Activated naive CD4-positive, alpha-beta T cell treated with anti-CD3 and anti-CD28 coated beads, Interleukin-2, amount 50 U/mL, for 16 hours (primary cell): ENCODE results near the gene NRG3.

Experiments
- DNase-seq: peaks from one replicate; pipeline ENCODE4 v3.0.0-alpha.2; 2020

NRG3 gene

DNA sequence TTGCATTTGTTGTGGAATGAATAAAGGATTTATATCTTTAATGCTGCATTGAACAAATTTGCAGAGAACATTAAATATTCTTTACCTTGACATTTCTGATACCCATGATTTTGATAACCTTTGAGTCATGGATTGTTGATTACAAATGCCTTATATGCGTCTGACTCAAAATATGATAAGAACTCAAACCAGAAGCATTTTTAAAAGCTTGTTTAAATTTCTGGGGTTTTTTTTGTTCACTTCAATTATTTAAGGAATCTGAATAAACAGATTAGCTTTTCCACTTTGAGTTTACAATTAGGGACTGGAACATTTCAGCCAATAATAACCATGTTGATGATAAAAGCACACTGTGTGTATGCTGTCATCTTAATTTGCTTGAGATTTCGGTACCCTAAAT, 253.5 kb downstream of the NRG3 start:
- DNase-seq = no peak

DNA sequence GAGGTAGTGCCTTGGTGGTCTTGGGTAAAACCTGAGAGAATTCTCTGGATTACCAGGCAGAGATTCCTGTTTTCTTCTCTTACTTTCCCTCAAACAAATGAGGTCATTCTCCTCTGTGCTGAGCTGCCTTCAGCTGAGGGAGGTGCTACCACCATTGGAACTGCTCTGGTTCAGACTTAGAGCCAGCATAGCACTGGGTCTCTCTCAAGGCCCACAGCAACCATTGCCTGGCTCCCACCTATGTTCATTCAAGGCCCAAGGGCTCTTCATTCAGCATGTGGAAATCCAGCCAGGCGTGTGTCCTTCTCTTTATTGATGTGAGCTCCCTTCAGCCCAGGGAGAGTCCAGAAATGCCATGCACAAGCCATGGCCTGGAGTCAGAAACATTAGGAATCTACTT, 261.1 kb downstream of the NRG3 start:
- DNase-seq = no peak

DNA sequence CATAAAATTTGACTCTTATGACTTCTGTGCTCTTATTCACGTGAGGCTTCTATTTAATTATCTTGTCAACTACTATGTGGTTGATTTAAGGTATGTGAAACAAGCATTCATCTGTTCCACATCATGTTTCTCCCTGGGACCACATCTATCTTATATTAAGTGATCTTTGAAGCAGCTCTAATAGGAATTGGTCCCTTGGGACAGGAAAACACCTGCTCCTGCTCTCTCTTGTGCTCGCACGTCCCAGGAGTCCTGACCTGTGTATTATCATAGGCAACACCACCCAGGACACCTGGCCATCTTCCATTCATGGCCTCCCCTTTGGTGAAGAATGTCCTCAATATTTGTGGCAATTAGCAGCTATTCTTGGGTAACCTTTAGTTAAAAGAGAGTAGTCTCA, 269.2 kb downstream of the NRG3 start:
- no peak for DNase-seq

DNA sequence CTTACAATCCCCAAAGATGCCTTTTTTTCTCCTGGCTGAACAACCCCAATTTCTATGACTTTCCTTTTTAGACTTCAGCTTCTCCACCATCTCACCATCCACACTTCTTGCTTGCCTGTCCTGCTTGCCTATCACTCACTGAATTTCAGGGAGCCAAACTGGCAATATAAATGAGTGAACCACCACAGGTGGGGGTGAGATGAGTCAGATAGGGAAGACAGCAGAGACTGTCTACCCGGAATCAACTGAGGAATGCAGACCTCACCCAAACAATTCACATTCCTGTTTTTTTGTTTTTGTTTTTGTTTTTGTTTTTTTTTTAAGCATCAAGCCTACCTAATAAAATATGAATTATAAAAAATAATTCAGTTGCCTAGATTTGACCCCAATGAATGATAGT, 273.8 kb downstream of the NRG3 start:
- DNase-seq = no peak

DNA sequence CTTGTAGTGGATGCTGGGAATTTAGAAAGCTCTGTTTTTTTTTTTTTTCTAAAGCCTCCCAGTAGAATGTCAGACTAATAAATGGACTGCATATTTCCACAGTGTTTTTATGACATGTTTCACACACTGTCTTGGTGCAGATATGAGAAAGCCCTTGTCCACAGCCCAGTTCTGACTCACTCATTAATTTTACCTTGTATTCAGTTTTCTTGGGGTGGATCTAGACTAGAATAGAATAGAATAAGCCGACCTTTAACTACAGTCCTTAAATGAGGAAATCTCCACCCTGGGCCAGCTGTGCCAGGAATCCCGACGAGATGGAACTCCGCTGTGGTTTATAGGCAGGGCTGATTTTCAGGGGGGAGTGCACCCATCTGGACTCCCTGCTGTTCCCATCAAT, 274.7 kb downstream of the NRG3 start:
- no peak for DNase-seq

DNA sequence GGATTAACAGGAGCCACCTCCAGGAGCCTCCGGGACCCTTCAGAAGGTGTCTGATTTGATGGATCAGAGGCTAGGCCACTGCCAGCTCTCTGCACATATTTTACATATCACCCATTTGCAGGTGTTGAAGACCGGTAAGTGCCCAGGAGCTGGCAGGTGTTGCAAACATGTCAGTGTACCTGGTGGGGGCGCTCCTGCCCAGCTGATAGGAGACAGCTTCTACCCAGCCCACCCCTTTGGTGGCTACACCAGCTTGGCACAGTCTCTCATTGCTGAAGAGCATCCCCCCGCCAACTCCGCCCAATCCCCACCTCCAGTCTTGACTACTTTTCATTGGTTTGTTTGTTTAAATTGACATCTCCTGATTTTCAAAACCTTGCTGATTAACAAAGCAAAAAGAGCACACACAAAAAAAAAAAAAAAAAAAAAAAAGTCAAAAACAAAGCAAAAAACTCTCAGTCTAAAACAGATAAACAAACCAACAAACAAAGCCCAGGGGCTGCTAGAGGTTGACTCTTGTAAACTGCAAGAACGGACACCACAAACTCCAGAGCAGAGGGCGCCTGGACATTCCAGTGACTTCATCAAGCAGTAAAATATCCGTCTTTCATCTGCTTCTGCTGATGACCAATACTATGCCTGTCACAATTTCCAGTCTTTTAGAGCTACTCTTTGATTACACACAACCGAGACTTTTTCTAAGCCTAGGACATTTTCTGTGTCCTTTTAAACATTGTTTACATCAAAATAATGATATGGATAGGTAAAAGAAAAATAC, 275.3 kb downstream of the NRG3 start:
- no peak for DNase-seq

DNA sequence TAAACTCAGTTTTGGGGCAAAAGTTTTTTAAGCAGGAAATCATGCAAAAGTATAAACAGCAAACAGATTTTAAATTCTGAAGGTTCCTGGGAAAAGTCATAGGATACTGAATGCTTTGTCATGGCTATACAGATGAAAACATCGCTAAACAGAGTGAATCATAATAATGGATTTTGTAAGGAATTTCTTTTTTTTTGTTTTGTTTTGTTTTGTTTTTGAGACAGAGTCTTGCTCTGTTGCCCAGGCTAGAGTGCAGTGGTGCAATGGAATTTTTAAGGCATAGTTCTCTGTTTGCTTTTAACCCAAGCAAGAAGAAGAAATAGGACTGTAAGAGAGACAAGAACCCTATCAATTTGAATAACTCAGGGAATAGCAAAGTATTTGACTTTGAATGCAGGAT, 285.3 kb downstream of the NRG3 start:
- DNase-seq = no peak

DNA sequence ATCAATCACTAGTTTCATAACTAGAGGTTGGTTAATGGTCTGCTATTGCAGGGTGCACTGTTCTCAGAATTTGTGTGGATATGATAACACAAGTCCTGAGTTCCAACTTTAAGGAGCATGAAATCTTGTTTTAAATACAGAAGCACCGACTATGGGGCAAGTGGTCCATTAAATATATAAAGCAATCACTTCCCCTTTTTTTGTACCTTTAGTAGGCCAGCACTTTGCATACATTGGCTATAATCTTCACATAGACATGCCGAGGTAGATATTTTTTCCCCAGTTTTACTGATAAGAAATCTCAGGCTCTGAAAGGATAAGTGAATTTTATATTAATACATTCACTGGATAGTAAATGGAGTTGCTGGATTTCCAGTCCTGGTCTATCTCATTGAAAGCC, 286.3 kb downstream of the NRG3 start:
- DNase-seq = no peak

DNA sequence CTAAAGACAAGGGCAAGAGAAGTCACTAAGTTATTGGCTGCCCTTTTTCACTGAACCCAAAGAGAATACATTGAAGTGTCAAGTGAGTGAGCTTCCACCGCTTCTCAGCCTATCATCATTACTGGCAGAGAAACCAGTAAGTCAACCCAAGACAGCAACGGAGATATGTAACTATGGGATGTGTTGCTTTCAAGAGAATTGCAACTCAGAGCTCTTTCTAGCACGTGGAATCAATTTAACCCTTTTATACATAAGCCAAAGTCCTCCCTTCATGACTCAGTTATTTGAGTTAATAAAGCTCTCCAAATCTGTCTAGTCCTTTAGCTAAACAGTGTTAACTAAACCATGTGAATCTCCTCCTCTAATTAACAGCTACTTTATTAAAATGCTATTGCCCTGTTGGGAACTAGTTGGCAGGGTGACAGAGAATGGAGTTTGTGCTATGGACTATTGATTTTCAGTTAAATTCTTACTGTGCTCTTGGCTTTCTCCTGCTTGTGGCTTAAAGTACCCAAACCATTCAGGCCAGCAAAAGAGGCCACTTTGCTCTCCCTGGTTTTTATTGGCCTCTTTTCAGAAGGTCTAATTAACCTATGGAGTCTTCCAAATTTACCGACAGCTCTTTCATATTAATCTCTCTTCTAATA, 287.7 kb downstream of the NRG3 start:
- DNase-seq = no peak

DNA sequence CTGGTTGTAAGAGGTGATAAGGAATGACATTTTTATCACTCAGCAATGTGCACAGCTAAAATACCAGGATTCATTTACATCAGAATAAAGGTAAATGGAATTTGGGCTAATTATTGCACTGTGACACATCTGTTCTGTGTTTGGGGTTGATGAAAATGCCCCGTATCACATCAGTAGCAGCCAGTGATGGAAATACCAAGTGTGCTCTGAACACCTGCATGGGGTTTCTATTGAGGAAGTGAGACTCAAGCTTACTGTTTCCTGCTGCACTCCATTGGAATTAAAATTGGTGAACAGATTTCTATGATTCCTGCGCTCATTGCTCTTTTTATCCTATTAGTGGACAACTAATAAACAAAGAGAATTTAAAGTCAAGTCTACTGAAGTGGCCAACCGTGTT, 296.9 kb downstream of the NRG3 start:
- no peak for DNase-seq

DNA sequence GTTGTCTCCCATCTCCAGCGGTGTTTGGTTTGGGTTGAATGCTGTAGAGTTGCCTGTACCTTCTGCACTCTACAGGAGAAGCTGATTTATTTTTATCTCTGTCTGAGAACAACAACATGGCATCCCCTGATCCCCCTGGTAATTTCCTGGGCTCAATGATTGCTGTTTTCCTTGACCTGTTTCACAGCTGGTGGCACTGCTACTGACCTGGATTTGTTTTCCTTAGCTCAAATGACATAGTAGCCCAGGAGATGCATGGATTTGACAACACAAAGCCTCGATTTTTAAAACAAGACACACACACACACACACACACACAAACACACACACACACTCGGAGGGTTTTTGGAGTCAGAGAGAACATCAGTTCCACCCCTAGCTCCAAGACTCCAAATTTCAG, 301.6 kb downstream of the NRG3 start:
- no peak for DNase-seq

DNA sequence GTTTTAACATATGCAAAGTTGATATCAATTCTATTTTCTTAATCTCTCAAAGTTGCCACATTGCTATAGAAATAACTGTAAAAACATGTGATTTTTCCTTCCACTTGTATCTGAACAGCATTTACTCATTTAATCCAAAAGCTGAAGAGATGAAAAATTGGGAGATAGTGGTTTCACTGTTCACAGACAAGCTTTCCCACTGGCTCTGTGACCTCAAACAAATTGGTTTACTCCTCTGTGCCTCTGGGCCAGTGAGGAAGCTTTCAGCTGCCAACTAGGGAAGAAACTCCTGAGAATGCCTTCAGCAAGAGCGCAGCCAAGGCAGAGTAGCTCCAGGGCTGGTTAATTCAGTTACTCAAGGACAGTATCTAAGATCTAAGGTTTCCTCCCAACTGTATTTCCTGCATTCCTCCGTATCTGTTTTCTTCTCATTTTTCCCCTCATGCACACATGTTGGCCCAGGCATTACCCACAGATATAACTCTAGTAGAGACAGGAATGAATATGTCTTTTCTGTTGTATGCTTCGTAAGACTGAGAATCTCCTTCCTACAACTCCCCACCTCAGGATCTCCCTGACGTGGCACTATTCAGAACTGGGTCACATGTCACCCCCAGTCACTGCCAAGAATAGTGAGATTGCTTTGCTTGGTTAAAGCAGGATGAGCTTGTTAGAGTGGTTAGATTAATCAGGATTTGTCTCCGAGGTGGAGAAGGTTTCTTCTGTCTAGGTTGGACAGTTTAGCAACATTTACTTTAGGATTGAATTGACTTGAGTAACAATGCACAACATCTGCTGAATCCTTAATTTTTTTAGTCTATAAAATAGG, 315.7 kb downstream of the NRG3 start:
- no peak for DNase-seq

DNA sequence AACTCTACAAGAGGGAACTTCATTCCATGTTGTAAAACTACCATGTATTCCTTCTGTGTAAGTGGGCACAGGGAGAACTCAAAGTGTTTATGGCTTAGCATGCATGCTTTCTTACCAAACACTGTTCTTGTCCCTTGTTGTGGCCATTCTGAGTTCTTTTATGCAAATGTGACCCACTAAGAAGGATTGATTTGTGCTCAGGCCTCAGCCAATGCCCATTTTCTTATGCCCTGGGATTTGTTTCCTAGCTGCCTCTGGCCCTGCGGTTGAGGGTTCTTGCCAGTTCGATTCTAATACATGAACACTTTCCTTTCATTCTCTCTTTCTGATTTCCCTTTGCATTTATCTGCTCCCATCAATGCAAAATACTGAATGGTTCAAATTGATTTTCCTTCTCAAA, 316.7 kb downstream of the NRG3 start:
- DNase-seq = no peak

DNA sequence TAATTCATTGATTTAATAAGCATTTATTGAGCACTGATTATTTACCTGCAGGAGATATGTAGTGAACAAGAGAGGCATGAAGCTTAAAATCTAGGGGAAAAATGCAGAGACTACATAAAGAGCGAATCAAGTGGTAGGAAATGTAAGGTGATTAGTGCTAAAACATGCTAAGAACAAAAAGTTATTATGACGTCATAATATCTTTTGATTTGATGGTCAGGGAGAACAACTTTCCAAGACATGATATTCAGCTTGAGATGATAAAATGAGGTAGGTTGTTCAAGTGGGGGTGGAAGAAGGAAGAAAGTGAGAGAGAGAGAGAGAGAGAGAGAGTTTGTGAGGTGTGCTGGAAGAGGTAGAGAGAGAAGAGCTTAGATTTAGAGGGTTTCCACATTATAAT, 317.7 kb downstream of the NRG3 start:
- no peak for DNase-seq

DNA sequence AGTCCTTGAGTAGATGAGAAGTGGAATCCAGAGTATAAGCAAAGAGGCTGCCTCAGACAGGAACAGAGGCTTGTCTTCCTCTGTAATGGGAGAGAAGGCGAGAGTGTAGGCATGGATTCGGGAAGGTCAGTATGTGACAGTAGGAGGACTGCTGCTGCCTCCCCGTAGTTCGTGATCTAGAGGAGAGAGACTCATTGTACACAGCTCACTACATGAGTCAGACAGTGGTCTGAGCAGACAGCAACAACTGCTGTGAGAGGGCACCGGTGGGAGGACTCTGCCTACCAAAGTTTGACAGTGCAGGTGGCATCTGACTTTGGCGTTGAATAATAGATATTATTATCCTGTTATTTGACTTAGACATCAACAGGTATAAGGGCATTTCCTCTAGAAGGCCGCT, 319.4 kb downstream of the NRG3 start:
- DNase-seq = no peak

DNA sequence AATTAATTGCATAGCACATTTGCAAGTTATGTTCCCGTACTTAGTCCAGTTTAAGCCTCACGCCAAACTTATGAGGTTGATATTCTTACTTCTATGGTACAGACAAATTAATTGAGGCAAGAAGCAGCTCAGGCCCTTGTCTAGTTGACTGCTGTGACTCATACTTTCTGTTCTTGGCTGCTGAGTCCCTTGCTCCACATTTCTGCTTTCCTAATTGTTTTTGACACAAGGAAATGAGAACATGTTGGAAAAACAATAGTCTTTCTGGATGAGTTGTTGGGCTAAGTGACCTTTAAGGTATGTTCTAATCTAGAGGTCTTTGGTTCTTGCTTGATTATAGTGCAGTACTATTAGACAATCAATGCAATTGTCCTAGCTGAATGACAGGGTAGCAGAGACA, 331.8 kb downstream of the NRG3 start:
- DNase-seq = no peak

DNA sequence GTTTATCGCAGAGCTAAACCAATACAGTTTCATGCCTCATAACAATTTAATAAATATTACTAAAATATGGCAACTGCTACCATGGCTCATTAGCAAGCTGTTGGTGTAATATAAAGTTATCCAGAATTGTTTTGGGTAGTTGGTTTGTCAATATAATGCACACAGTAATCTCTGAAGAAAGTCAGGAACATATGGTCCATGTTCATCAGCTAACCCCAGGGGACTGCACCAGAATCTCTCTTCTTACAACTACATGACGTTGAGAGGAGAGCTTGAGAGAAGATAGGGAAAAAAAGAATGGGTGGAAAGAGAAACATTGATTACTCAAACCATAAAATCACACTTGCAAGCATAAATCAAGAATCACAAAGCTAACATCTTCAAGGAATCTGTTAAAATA, 333.7 kb downstream of the NRG3 start:
- DNase-seq = no peak

DNA sequence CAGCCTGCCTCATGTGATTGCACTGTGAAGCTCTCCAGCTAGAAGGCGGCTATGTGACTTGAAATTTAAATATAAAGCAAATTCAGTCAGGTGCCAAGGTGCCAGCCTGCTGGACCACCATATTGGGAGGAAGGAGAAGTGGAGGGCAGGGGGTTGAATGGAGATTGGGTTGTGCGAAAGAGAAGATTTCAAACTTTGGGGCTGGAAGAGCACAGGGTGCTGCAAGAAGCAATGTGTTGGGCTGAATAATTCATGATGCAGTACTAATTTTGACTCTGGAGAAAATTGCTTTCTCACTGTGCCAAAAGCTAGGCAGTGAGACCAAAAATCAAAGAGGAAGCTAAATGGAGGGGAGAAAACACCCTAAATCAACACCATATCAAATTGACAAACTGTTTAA, 335.3 kb downstream of the NRG3 start:
- DNase-seq = no peak

DNA sequence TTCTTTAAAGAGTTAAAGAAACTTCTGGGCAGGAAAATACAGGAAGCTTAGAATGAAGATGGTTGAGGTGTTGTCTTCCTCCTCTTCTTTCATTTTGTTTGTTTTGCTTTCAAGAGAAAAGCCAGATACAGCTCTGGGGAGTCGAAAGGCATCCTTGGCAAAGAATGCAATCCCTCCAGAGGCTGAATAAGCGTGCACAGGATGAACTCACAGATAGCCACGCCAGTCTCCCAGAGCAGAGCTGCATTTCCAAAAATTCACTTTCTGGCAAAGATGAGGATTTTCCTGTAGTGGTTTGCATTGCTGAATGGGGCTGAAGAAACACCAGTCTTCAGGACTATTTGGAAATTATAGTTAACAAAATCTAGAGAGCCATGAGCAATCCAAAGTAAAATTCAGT, 336.4 kb downstream of the NRG3 start:
- DNase-seq = no peak

DNA sequence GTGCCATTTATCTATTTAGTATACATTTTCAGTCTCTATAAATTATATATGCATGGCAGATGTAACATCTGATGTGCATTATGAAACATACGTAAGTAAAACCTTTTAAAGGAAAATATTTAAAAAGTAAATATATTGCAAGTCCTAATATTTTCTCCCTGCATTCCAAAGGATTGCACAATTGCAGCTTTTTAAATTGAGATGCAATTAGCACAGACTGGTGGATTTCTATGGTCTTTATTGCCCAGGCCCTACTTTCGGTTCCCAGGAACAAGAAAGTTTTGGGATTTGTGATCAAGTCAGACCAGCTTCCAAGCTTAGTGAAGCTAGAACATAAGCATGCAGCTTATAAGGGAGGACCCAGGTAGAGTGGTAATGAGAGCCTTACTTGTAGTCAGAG, 337.8 kb downstream of the NRG3 start:
- no peak for DNase-seq

DNA sequence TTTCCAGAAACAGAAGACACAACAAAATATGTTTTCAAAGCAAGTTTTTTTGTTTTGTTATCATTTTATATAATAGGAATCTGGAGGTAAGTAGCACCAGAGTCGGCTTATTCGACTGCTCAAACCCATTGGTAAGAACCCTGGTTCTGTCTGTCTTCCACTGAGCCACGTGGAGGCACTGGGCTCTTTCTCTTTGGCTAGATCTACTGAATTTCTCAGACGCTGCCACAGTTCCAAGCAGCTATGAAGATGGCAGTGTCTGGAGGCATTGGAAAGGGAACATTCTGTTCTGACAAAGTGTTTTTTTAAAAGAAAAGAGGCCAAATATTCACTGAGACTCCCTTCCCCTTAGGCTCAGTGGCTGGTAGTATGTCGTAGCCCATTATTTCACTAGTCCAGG, 338.8 kb downstream of the NRG3 start:
- no peak for DNase-seq

DNA sequence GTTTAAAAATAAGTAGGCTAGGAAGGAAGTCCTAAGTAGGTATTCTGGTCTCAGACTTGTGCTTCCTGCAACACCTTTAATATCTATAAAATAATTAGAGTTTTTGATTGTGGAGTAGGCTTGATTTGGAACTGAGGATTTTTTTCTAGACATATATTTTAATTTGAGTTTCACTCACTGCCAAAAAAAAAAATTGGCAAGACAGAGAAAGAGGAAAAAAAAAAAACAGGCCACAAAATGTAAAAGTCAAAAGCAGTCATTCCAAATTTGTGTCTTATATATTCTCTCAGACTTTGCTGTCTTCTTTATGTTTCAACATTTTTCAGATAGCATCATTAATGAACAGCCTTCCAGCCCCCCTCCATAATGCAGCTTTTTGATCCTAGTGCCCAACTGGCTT, 346.1 kb downstream of the NRG3 start:
- no peak for DNase-seq

DNA sequence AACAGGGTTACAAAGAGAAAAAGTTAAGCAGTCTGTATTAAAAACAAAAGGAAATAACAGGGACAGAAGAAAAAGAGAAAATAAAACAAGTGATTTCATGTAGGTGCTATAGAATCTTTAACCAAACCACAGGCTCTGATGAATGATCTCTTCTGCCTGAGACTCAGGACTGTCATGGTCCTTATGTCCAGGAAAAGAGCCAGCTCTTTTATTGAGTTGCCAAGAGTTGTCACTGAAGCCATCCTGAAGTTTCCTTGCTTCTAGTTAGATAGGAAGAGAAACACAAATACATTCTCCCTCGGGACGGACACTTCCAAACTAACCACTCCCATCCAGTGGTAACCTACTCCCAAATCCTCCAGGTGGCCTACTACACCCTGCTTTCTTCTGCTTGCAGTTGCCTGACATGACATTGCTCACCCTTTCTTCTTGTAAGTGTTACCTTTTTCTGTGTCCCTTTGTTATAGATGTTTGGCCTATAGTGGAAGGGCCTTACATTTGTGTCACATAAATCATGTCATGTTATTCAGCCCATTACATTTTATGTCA, 346.7 kb downstream of the NRG3 start:
- DNase-seq = no peak

DNA sequence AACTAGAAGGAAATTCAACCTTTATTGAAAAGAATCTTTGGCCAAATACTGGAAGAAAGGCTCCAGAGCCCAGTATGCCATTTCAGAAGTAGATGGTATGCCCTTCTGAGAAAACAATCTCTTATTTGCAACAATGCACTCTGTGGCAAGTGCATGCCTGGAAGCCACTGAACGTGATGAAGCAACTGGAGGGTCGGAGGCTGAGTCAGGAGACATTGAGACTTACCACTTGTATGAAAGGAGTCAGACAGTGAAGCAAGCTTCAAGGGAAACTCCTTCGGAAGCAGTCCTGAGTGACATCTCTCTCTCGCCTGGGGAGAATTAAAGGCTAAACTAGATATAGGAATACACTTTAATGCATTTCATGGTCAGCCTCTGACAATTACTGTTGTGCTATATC, 353.7 kb downstream of the NRG3 start:
- no peak for DNase-seq
